ENCODE results near the gene MARCHF5. TPM values are rescaled to one million over a fixed set of nuclear protein-coding genes. Genes with fewer than 3 reads are reported as not detected.

The MARCHF5 gene
- total RNA-seq, 4 donors from 2014 or later: 1.8 to 17.8 (median 9.1) TPM

DNA sequence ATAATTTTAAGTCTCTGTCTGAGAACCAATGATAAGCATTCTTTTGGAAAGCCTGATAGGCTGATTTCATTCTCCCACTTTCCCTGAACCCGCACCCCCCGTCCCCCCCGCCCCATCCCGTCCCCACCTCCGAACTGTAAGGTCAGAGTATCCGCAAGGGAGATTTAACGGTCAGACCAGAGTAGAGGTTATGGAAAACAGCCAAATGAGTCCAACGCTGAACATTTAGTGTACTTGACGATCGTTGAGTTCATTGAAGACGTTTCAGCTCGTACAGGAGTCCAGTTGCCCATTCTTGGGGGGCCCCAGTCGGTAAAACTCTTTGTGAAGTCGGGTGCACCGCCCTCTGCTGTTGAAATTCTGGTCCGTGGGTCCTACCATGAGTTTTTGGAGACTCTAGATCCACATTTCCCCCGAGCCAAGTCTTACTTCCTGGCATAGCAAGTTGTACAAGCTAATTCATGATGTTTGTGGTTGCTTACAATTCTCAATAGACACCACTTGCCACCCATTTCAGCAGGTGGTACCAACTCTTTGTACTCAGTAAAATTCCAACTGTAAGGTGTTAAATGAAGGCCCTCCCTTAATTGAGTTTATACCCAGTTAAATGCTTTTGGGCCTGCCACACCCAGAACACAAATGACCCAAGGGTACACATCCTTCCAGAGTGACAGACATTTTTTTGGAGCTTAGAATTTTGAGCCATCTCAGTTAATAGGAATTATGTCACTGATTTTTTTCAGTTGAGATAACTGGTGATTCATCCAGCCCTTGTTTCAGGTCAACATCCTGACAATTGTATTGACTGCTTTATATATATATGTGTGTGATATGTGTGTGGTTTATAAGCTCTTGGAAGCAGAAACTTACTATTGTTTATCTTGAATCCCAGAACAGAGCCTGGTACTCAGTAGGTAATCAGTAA is 1.2 kb downstream of the MARCHF5 start:
- peak overlapping the region; percentile 77 to 95 (median 93) for H3K4me3 ChIP-seq
- in situ Hi-C loops (cut with MboI; ENCODE audit: low pct_ligation_motif_present in 1 of 4, low pct_unique_long_range_greater_than_20kb in 1 of 4, low sequenced_read_pairs in 3 of 4): loop anchor here in 1 of 4 donors (10.0 kb wide), 1 partner anchor 207 kb away; no protein-coding TSS in a partner anchor
- peak overlapping the region; percentile 91 to 93 (median 92) for H3K27ac ChIP-seq
- H3K36me3 ChIP-seq: no peaks in the 10 kb centered on the region
- H3K4me1 ChIP-seq: peaks cover 7 to 18% (median 11%) of the 10 kb centered on the region in 4 donors
- H3K9me3 ChIP-seq: no peaks in the 10 kb centered on the region
- DNase-seq: peak; percentile 58
- no peak for TF ChIP-seq EP300 (IDR thresholded peaks at IDR 0.05; ENCODE audit: low read depth)
- TF ChIP-seq, protein P1, sequence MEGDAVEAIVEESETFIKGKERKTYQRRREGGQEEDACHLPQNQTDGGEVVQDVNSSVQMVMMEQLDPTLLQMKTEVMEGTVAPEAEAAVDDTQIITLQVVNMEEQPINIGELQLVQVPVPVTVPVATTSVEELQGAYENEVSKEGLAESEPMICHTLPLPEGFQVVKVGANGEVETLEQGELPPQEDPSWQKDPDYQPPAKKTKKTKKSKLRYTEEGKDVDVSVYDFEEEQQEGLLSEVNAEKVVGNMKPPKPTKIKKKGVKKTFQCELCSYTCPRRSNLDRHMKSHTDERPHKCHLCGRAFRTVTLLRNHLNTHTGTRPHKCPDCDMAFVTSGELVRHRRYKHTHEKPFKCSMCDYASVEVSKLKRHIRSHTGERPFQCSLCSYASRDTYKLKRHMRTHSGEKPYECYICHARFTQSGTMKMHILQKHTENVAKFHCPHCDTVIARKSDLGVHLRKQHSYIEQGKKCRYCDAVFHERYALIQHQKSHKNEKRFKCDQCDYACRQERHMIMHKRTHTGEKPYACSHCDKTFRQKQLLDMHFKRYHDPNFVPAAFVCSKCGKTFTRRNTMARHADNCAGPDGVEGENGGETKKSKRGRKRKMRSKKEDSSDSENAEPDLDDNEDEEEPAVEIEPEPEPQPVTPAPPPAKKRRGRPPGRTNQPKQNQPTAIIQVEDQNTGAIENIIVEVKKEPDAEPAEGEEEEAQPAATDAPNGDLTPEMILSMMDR (IDR thresholded peaks at IDR 0.05): peak in 4 of 5 experiments; percentile 30 to 38 (median 33)
- WGBS, 2 donors (ENCODE audit: low coverage in 1 of 2): 0% methylated on average over 1 to 15 of the region's 17 CpGs
- H3K27me3 ChIP-seq: no peaks in the 10 kb centered on the region
- intact Hi-C loops (cut with DNase I; ENCODE audit: low total_unique reads): loop anchor here (1.0 to 10.0 kb wide), 3 partner anchors 15 to 207 kb away; no protein-coding TSS in a partner anchor

DNA sequence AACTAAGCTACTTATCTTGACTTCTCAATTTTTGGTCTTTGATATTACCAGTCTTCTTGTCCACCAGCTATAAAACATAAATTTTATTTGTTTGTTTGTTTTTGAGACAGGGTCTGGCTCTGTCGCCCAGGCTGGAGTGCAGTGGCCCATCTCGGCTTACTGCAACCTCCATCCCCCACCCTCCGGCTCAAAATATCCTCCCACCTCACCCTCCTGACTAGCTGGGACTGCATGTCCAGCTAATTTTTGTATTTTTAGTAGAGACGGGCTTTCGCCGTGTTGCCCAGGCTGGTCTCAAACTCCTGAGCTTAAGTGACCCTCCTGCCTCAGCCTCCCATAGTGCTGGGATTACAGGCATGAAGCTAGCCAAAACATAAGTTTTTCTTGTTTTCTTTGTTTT is 7.5 kb downstream of the MARCHF5 start:
- Histone ChIP-seq H3K9me3 (no peaks in the 10 kb centered on the region), H3K27ac (no peak overlapping the region), H3K4me3 (no peak overlapping the region), H3K36me3 (no peaks in the 10 kb centered on the region), H3K27me3 (no peaks in the 10 kb centered on the region), H3K4me1 (peaks cover 0 to 5% (median 0%) of the 10 kb centered on the region in 4 donors)
- in situ Hi-C loops (cut with MboI; ENCODE audit: low pct_ligation_motif_present in 1 of 4, low pct_unique_long_range_greater_than_20kb in 1 of 4, low sequenced_read_pairs in 3 of 4) (loop anchor here in 1 of 4 donors (10.0 kb wide), 1 partner anchor 214 kb away; no protein-coding TSS in a partner anchor), intact Hi-C loops (cut with DNase I; ENCODE audit: low total_unique reads) (loop anchor here (10.0 kb wide), 1 partner anchor 214 kb away; no protein-coding TSS in a partner anchor)
- WGBS, 2 donors (ENCODE audit: low coverage in 1 of 2): 87 to 89% methylated on average over 6 of the region's 6 CpGs
- no peak for DNase-seq
- TF ChIP-seq POLR2AphosphoS5 (IDR thresholded peaks at IDR 0.05): no peak
- TF ChIP-seq EP300 (IDR thresholded peaks at IDR 0.05; ENCODE audit: low read depth): no peak
- TF ChIP-seq POLR2A (IDR thresholded peaks at IDR 0.05): no peak
- TF ChIP-seq, protein P1 (IDR thresholded peaks at IDR 0.05): no peak

GRCh38 chr10:92303096-92303495 is 12.1 kb downstream of the MARCHF5 start:
- H3K27me3 ChIP-seq: no peaks in the 10 kb centered on the region
- H3K36me3 ChIP-seq: no peaks in the 10 kb centered on the region
- H3K27ac ChIP-seq: no peak overlapping the region
- DNase-seq: no peak
- intact Hi-C loops (cut with DNase I; ENCODE audit: low total_unique reads): no loop called here
- H3K9me3 ChIP-seq: no peaks in the 10 kb centered on the region
- H3K4me1 ChIP-seq: peaks cover 0 to 5% (median 0%) of the 10 kb centered on the region in 4 donors
- H3K4me3 ChIP-seq: no peak overlapping the region
- TF ChIP-seq POLR2AphosphoS5 (IDR thresholded peaks at IDR 0.05): no peak
- no peak for TF ChIP-seq POLR2A (IDR thresholded peaks at IDR 0.05)
- TF ChIP-seq, protein P1 (IDR thresholded peaks at IDR 0.05): no peak
- TF ChIP-seq EP300 (IDR thresholded peaks at IDR 0.05; ENCODE audit: low read depth): no peak
- in situ Hi-C loops (cut with MboI; ENCODE audit: low pct_ligation_motif_present in 1 of 4, low pct_unique_long_range_greater_than_20kb in 1 of 4, low sequenced_read_pairs in 3 of 4): no loop called here

- intact Hi-C loops (cut with DNase I; ENCODE audit: low total_unique reads): no loop called here
- TF ChIP-seq POLR2AphosphoS5 (IDR thresholded peaks at IDR 0.05): no peak
- TF ChIP-seq EP300 (IDR thresholded peaks at IDR 0.05; ENCODE audit: low read depth): no peak
Measured at GRCh38 chr10:92304061-92304460, 13.1 kb downstream of the MARCHF5 start.

More at GRCh38 chr10:92304061-92304460, 13.1 kb downstream of the MARCHF5 start:
- Histone ChIP-seq H3K9me3 (no peaks in the 10 kb centered on the region), H3K27me3 (no peaks in the 10 kb centered on the region), H3K4me1 (peaks cover 0 to 5% (median 0%) of the 10 kb centered on the region in 4 donors), H3K4me3 (no peak overlapping the region), H3K27ac (no peak overlapping the region), H3K36me3 (no peaks in the 10 kb centered on the region)
- no peak for DNase-seq
- 86 to 100% methylated on average over 1 of the region's 1 CpG for WGBS, 2 donors (ENCODE audit: low coverage in 1 of 2)
- in situ Hi-C loops (cut with MboI; ENCODE audit: low pct_ligation_motif_present in 1 of 4, low pct_unique_long_range_greater_than_20kb in 1 of 4, low sequenced_read_pairs in 3 of 4): no loop called here
